OCI-LY7 (cell line): Measurements from ENCODE around the gene GTF2H3.

Source experiments
- EZH2phosphoT487 ChIP-seq: fragments of 200-600 bp; sonication (generic); IDR thresholded peaks from 2 replicates; pipeline ENCODE4 v1.6.1; 2018; ENCODE audit warnings: low read depth, borderline replicate concordance, mild to moderate bottlenecking, mixed run types, antibody characterized with exemption, low read length, moderate library complexity, mixed read lengths
- TF ChIP-seq, protein P1 (sequence below): fragments of 200-600 bp; sonication (generic); conservative IDR thresholded peaks from 2 replicates; pipeline ENCODE4 v1.5.1; 2014; ENCODE audit warnings: mild to moderate bottlenecking, antibody characterized with exemption, low read length, moderate library complexity, mixed read lengths

DNA sequence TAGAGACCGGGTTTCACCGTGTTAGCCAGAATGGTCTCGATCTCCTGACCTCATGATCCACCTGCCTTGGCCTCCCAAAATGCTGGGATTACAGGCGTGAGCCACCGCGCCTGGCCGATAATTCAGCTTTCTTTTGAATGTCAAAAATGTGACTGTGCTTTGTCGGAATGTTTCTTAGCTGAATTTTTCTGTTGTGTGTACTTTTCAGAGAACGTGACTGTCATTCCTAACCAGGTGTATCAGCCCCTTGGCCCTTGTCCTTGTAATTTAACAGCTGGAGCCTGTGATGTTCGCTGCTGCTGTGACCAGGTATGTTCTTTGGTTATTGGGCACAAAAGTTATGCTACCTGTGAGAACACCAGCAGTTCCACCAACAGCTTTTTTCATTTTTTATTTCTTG, 45.4 kb downstream of the GTF2H3 start:
- TF ChIP-seq, protein P1, sequence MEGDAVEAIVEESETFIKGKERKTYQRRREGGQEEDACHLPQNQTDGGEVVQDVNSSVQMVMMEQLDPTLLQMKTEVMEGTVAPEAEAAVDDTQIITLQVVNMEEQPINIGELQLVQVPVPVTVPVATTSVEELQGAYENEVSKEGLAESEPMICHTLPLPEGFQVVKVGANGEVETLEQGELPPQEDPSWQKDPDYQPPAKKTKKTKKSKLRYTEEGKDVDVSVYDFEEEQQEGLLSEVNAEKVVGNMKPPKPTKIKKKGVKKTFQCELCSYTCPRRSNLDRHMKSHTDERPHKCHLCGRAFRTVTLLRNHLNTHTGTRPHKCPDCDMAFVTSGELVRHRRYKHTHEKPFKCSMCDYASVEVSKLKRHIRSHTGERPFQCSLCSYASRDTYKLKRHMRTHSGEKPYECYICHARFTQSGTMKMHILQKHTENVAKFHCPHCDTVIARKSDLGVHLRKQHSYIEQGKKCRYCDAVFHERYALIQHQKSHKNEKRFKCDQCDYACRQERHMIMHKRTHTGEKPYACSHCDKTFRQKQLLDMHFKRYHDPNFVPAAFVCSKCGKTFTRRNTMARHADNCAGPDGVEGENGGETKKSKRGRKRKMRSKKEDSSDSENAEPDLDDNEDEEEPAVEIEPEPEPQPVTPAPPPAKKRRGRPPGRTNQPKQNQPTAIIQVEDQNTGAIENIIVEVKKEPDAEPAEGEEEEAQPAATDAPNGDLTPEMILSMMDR: no peak
- no peak for TF ChIP-seq EZH2phosphoT487
